Upper lobe of right lung (tissue), 1 donor: Measurements from ENCODE around the gene ADAMTSL1. TPM values are rescaled to one million over a fixed set of nuclear protein-coding genes. Genes with fewer than 3 reads are reported as not detected.

Experiments
- ATAC-seq: fragments of 200-7000 bp; cut with Tn5 transposase; one replicate; pipeline ENCODE4 v1.9.1; 2020; ENCODE audit warnings: mild to moderate bottlenecking, moderate library complexity
- DNase-seq: peaks from one replicate; pipeline ENCODE4 v3.0.0-alpha.2; 2020
- H3K27ac ChIP-seq: fragments of 200-600 bp; one replicate; pipeline ENCODE4 v1.8.0; 2022
- H3K27me3 ChIP-seq: fragments of 200-600 bp; one replicate; pipeline ENCODE4 v1.8.0; 2022; ENCODE audit warnings: mild to moderate bottlenecking
- H3K36me3 ChIP-seq: fragments of 200-600 bp; one replicate; pipeline ENCODE4 v1.8.0; 2022
- H3K4me1 ChIP-seq: fragments of 200-600 bp; one replicate; pipeline ENCODE4 v1.8.0; 2022
- H3K4me3 ChIP-seq: fragments of 200-600 bp; one replicate; pipeline ENCODE4 v1.8.0; 2022; ENCODE audit warnings: mild to moderate bottlenecking
- H3K9me3 ChIP-seq: fragments of 200-600 bp; one replicate; pipeline ENCODE4 v1.8.0; 2022
- CTCF ChIP-seq: fragments of 200-600 bp; IDR thresholded peaks from one replicate; pipeline ENCODE4 v1.8.0; 2022; ENCODE audit warnings: antibody characterized with exemption
- intact Hi-C: fragments of 100-400 bp; cut with DNase I; formaldehyde crosslinking; loops from one replicate; pipeline ENCODE4 v1.11.0; 2022
- total RNA-seq: library from RNA; stranded (reverse); fragmentation: NEBNext Ultra II Directional; extraction: Animal tissue kit (Norgen Biotek cat#: 25700); gene quantifications from one replicate; pipeline ENCODE4 v1.2.1, GENCODE V29; 2021
- donor health status: DM: no; HTN: yes; CAD: no; lungs with severe emphysema.

Gene ADAMTSL1
- total RNA-seq, 1 donor from 2014 or later, result 7.3 TPM

GRCh38 chr9:18826248-18826647 is 352.3 kb downstream of the ADAMTSL1 start:
- no peak overlapping the region for H3K27ac ChIP-seq
- H3K36me3 ChIP-seq, result no peaks in the 10 kb centered on the region
- intact Hi-C loops, result no loop called here
- DNase-seq, result no peak
- H3K9me3 ChIP-seq, result no peaks in the 10 kb centered on the region
- no peaks in the 10 kb centered on the region for H3K27me3 ChIP-seq
- no peak for ATAC-seq
- no peak for TF ChIP-seq CTCF
- H3K4me1 ChIP-seq, result peaks cover 3% of the 10 kb centered on the region
- no peak overlapping the region for H3K4me3 ChIP-seq

GRCh38 chr9:18829066-18829465 is 355.1 kb downstream of the ADAMTSL1 start:
- no peaks in the 10 kb centered on the region for H3K9me3 ChIP-seq
- H3K4me3 ChIP-seq, result no peak overlapping the region
- no peak for ATAC-seq
- no peaks in the 10 kb centered on the region for H3K27me3 ChIP-seq
- H3K4me1 ChIP-seq, result peaks cover 3% of the 10 kb centered on the region
- no peaks in the 10 kb centered on the region for H3K36me3 ChIP-seq
- H3K27ac ChIP-seq, result no peak overlapping the region
- intact Hi-C loops, result no loop called here
- DNase-seq, result no peak
- TF ChIP-seq CTCF, result no peak

DNA sequence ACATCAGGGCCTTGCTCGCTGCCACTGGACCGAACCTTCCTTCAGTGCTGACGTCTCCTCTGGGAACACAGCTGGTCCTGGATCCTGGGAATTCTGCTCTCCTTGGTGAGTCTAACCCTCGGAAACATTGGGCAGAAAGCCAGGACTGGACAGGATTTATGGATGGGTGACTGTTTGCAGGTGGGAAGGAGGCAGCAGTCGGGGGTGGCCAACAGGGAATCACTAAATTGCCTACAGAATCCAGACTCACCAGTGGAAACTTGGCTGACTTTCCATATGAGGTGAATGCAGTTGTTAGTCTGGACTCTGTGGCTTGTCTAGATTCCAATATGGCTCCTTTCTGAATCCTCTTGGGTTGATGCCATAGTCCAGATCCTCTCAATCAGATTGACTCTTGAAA is 355.9 kb downstream of the ADAMTSL1 start:
- Histone ChIP-seq H3K4me1 (peaks cover 2% of the 10 kb centered on the region), H3K27me3 (no peaks in the 10 kb centered on the region), H3K27ac (no peak overlapping the region), H3K4me3 (no peak overlapping the region), H3K9me3 (no peaks in the 10 kb centered on the region), H3K36me3 (no peaks in the 10 kb centered on the region)
- DNase-seq, result no peak
- no peak for ATAC-seq
- intact Hi-C loops, result no loop called here
- no peak for TF ChIP-seq CTCF

DNA sequence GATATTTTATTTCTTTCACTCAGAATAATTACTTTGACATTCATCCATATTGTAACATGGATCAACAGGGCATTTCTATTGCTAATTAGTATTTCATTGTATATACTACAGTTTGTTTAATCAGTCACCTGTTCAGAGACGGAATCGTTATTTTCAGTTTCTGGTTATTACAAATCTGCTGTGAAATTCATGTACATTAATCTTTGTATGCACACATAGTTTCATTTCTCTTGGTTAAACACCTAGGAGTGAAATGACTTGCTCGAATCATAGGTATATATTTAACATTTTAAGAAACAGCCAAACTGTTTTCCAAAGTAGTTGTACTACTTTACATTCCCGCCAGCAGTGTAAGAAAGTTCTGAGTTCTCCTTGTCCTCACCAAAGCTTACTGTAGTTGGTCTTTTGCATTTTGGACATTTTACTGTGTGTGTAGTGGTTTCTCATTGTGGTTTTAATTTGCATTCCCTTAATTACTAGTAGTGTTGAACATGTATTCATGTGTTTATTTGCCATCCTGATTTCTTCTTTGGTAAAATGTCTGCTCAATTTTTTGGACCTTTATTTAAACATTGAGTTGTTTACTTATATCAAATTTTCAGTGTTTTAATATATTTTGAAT is 360.9 kb downstream of the ADAMTSL1 start:
- ATAC-seq (no peak), DNase-seq (no peak)
- TF ChIP-seq CTCF, result no peak
- Histone ChIP-seq H3K4me1 (no peaks in the 10 kb centered on the region), H3K4me3 (no peak overlapping the region), H3K27ac (no peak overlapping the region), H3K36me3 (no peaks in the 10 kb centered on the region), H3K9me3 (no peaks in the 10 kb centered on the region), H3K27me3 (no peaks in the 10 kb centered on the region)
- intact Hi-C loops, result no loop called here

DNA sequence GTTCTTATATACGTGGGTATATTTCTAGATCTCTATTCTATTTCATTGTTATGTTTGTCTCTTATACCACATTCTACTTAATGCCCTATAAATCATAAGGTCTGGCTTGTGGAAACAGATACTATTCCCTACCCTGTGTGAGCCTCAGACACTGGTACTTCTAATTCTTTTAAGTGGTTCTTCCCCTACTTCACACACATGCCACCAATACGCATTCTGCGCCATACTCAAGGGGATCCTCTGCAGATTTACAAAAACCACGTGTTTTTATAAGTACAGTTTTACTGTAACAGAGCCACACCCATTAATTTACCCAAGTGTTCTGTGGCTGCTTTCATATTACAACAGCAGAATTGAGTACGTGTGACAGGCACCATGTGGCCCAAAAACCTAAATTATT is 363.4 kb downstream of the ADAMTSL1 start:
- Histone ChIP-seq H3K36me3 (no peaks in the 10 kb centered on the region), H3K4me1 (no peaks in the 10 kb centered on the region), H3K9me3 (no peaks in the 10 kb centered on the region), H3K4me3 (no peak overlapping the region), H3K27me3 (no peaks in the 10 kb centered on the region), H3K27ac (no peak overlapping the region)
- no peak for ATAC-seq
- no peak for TF ChIP-seq CTCF
- DNase-seq, result no peak
- intact Hi-C loops, result no loop called here
